Glomerular visceral epithelial cell (primary cell): ENCODE data around the gene VCPKMT.

Experiments used
- DNase-seq: peaks from one replicate; pipeline ENCODE4 v3.0.0-alpha.2; 2016; ENCODE audit errors: extremely low spot score

VCPKMT gene

DNA sequence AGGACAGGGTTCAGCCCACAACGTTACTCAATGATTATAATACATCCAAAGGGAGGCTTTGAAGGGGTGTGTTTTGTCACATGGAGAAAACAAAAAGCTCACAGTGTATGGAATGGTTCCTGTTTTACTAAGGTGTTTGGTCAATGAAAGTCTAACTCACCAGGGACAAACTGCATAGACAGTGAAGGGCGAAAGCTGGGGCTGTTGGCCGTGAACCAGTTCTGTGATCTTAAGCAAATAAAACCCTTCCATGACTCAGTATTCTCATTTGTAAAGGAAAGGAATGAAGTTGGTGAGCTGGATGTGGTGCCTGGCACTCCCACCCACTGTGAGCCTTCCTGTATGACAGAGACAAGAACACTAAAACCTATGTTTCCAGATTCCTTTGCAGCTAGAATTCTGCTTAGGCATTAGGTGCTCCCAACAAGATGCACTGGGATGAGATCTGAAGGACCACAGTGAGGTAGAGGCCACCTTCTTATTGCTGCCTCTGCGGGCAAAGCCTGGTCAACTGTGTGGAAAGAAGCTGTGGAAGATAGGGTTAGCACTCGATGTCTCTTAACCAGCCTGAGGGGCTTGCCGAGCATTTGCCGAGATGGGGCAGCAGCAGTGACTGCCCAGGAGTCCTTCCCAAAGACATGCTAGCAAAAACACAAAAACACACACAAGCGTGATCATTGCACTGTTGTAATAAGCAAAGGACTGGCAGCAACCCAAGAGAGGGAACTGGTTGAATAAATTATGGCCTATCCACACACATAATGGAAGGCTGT, 48.5 kb downstream of the VCPKMT start:
- peak; percentile 69 for DNase-seq

DNA sequence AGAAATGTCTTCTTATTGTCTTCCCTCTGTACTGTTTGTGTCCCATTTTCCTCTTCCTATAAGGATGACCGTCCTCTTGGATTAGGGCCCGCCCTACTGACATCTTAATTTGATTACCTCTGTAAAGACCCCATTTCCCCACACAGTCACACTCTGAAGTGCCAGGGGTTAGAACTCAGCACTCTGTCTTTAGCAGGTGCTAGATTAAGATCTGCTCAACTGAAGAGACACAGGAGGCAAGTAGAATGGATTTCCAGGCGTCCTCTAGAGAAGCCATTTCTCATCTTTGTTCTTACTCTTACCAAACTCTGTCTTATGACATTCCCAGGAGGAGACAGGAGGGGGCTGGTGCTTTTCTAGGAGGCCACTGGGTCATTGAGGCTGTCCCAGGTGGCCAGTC, 50.8 kb downstream of the VCPKMT start:
- no peak for DNase-seq

- DNase-seq = no peak
Observed at GRCh38 chr14:50064993-50065392, 51.4 kb downstream of the VCPKMT start.

DNA sequence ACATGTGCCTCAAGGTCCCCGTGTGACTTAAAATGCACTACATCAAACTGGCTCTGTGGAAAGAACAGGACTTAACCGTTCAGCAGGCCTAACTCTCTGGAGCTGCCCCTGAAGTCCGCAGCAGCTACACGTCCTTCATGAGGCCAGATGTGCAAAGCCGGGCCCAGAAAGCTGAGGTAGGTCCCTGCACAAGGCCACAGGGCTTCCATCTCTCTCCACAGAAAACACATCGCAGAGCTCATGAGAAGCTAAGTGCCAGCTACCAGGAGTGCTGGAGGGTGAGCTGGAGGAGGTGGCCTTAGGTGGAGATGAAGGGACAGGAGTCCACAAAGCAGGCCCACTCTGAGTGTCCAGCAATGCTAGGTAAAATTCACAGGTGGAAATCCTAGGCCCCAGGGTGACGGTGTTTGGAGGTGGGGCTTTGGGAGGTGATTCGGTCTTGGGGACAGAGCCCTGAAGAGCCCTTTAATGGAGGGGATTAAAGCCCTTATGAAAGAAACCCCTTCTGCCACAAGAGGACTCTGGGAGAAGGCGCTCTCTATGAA, 52.4 kb downstream of the VCPKMT start:
- no peak for DNase-seq

GRCh38 chr14:50062438-50063085, 53.8 kb downstream of the VCPKMT start:
- DNase-seq = peak; percentile 72

DNA sequence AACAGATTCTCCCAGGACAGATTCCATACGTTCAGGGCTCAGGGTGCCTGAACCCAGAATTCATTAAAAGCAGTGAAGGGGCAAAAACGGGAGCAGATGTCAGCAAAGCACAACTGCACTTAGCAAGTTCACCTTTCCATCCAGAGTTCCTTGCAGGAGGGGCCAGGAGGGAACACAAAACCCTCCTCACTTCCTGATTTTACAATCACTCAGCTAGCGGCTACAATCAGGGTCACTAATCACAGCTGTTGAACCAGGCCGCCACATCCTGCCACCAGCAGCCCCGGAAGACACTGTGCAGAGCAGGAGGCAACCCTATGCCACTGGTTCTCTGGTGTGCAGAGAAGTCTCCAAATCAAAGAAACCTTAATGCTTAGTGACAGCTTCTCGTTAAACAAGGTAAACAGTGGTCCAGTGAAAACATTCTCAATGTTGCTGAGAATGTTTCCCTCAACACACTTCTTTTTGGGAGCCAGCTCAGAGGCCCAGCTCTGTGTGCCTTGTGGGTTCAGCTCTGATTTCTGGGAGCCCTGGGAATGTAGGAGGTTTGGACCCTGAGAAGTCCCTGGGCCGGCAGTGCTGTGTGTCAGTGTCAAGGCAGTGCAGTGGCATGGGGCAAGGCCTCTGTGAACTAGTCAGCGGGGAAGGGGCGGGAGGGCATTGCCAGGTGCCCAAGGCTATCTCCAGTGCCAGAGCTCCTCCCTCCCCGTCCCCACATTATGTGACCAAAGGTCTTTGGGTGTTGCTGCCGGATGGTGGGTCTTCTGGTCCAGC, 54.5 kb downstream of the VCPKMT start:
- peak; percentile 74 for DNase-seq

DNA sequence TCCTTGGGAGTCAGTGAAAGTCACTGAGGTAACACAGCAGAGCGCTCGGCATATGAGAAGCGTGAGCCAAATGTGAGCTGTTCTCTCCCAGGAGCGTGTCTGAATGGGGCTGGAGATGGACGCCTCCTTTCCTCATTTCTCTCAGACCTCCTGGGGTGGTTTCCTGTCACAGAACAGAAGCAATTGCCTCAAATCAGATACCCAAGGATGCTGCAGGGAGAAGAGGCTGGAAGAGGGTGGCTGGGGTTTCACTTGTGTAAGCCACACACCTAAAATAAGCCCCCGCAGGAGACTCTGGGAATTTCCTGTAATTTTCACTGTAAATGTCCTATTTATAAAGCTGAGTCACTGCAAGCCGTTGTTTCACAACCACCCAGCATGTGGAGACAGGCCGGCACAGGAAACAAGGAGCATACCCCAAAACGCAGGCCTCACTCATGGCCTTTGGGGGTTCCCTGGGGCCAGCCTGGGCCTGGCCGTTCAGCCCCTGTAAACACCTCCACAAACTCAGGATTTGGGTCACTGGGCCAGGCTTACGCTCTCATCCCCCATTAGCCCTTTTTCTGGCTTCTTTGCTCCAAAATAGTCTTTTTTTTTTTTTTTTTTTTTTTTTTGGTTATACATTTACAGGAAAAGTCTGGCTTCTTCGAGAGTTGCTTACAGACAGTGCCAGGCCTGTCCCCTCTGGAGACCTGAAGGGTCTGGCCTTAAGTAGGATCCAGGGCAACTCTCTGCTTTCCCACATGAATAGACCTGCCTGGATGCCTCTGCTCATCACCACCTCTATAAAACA, 55.3 kb downstream of the VCPKMT start:
- DNase-seq = peak; percentile 92

DNA sequence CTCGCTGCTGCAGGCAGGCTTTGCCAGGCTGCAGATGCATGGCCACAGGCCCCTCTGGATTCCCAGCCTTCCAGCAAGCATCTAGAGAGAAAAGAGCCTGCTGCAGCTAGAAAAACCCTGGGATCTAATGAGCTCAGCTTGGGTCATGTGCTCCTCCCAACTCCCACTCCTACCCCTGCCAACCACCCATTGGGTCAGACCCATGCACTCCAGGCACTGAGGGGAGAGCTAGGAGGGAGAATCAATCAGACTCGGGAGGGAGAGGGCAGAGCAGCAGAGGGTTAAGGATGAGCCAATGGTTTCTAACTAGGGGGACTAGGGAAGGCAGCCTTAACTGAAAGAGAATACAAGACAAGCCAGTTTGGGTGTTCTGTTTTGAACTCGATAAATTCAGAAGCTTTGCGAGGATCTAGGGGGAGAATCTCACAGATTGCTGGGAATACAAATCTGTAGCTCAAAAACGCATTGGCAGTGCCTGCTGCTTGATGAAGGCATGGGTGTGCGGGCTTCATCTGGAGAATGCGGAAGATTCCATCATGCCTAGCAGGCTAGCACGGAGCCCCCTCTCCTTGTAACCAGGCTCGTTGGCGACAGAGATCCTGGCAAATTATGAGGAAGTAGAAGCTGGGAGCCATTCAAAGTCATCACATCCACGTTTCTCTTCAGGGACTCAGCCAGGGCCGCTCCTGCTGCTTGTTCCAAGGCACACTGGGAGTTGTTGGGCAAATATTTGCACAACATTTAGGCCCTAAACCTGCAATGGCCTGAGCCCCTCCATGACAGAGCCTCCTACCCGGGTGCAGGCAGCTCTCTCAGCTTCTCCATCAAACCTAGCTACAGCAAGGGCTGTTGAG, 56.4 kb downstream of the VCPKMT start:
- no peak for DNase-seq
